NCI-H446 treated with DMSO at 0.1 percent for 48 hours (cell line): ENCODE results near the gene CNRIP1.

Source experiments
- DNase-seq: peaks from one replicate; lab custom pipeline; 2025; lab: John Stamatoyannopoulos, UW

The CNRIP1 gene

DNA sequence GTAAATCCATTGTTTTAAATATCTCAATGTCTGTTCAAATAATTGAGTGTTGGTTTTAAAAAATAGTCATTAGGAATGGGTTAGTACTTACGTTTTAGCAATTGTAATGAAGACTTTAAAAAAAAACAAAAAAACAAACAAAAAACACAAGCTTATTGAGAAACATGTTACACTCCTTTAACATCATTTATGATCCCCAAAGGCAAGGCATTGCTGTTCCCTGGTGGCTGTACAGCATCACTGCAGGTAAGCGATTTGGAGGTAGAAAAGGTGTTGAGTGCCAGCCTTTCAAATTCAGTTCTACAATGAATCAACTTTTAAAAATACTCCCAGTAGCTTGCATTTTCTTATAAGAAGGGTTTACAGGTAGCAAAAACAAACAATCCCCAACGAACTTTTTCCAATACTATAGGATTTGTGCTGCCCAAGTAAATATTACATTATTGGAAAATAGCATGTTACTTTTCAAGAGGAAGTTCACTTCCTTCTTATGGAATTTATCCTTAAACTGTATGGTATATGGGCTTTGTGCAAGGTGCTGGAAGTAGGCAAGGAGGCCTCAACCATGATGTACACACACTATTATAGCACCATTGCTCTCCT is 27.5 kb downstream of the CNRIP1 start:
- no peak for DNase-seq

- no peak for DNase-seq
Observed at GRCh38 chr2:68291314-68291713, 28.4 kb downstream of the CNRIP1 start.

- DNase-seq, result no peak
Observed at GRCh38 chr2:68290901-68291300, 28.8 kb downstream of the CNRIP1 start.

GRCh38 chr2:68287580-68288441 is 31.9 kb downstream of the CNRIP1 start:
- no peak for DNase-seq

- peak; percentile 69 for DNase-seq
Observed at GRCh38 chr2:68284896-68285295, 34.9 kb downstream of the CNRIP1 start.

DNA sequence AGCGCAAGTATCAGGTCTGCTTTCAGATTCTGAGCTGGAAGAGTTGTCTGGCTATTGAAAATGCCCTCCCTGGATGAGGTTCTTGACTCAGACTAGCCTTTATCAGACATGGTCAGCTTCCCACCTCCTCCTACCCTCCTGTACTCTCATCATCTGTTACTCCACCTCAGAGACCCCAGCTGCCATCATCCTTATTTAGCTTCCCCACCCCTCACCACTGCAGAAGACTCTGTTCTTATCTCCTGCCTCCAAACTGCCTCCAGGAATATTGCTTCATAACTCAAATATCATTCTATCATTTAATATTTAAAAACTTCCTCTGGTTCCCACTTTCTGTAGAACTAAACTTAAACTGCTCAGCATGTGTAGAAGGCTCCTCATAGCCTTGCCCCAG is 36.3 kb downstream of the CNRIP1 start:
- DNase-seq, result no peak

DNA sequence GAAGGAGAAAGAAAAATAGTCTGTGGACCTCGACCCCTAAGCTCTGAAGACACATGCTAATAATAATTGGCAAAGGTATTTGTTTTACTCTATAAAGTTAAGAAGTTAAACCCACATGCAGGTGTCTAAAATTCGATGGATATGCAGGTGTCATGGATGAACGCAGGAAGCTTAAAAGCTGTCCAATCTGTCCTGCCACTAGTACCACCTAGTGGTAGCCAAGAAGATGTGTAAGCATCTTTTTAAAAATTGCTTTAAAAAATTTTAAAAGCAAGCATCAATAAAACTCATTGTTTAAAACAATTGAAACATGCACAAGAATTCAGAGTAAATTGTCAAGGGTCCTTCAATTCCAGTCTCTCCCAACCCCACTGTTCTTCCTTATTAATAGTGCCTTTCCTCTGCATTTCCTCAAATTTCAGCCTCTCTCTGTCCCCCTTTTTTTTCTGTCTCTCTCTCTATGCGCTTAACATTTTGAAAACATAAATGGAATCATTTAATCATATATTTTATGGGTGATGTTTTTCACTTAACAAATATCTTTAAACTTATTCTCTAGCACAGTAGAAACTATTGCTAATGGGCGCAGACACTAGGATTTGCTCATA is 36.8 kb downstream of the CNRIP1 start:
- DNase-seq, result no peak

DNA sequence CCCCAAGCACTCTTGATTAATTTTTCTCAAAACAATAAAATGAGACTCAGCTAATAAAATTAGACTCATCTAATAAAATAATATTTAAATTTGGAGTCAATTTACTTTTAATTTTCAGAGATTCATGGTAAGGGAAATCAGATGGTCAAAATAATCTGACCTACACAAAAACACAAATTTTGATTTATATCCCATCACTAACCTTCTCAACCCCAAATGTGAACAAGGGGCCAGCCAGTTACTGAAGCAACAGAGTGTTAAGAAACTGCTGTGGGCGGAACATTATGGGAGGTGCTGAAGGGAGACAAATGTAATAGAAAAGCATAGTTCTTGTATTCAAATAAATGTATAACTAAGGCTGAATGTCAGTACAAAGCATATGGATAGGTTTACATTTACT is 39.0 kb downstream of the CNRIP1 start:
- DNase-seq, result no peak

- no peak for DNase-seq
Observed at GRCh38 chr2:68280348-68280747, 39.4 kb downstream of the CNRIP1 start.

GRCh38 chr2:68279691-68280090 is 40.1 kb downstream of the CNRIP1 start:
- no peak for DNase-seq

DNA sequence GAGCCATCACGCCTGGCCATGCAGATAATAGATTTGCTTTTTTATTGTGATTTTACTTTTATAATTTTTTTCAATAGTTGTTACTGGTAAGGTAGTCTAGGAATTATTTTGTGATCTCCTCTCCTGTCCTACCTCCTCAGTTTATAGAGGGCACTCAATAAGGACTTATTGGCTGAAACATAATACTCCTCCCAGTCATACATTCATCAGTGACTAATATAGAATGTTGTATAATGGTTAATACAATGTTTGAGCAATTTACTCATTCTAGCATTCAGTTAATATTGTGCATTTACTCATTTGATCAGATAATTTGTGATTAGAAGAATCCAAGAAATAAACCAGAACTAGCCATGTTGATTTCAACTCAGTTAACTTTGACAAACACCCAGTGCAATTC is 41.6 kb downstream of the CNRIP1 start:
- DNase-seq, result no peak

- no peak for DNase-seq
Observed at GRCh38 chr2:68274022-68274421, 45.7 kb downstream of the CNRIP1 start.

DNA sequence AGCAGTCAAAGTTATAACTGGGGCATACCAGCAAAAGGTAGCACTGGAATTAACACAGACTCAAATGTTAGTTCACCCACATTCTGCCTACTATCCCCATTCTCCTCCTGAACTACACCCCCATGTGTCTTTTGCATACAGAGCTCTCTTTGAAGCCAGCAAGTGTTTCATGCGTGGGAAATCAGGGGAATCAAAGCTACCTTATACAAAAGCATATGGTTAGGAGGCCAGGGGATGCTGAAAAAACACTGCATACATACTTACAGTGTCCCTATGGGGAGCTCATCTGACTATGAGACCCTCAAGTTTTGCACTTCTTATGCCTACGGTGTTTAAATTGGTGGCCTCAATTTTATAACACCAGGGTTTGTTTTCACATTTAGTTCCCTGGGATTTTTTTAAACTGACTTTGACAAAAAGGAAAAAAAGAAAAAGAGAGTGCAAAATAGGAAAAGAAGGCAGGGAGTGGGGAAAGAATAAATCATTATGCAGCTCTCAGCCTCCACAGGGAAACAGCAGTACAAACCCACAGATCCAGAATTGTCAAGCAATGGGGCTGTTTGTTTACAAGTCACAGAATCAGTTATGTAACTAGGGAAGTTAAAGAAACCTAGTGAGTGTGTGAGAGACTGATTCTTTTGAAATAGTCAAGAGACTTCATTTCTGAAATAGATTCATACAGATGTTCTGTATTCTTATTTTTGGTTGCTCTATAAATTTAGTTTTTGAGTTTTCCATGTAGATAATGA is 47.3 kb downstream of the CNRIP1 start:
- DNase-seq, result no peak

- DNase-seq, result no peak
Observed at GRCh38 chr2:68266655-68267054, 53.1 kb downstream of the CNRIP1 start.

DNA sequence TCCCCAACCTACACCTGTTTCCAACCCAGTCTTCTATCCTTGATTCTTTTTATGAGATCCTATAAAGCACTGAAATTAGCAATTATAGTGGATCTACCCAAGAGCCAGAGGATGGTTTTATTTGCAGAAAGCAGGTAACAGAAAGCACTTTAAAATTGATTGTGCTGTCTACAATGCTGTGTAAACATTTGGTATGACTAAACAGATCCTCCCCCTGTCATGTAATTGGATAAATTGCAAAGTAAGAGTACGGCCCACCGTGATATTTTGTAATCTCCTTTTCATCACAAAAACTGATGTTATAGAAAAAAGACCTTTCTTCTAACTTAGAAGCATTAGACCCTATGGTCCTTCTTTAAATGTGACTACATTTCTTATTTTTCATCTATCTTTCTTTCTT is 56.1 kb downstream of the CNRIP1 start:
- DNase-seq, result no peak

DNA sequence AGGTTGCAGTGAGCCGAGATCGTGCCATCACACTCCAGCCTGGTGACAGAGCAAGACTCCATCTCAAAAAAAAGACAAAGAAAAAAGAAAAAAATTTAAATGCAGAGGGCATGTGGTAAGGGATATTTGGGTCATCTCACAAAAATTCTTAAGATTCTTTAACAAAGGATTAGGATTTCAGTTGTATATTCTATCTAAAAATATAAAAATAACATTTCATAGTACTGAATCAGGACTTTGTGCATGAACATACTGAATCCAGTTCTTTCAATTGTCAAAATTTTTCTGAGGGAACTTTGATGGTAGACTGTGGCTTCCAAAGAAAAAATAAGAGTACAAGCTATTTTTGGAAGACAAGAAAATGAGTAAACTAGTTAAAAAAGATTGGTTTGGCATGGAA is 60.9 kb downstream of the CNRIP1 start:
- no peak for DNase-seq

DNA sequence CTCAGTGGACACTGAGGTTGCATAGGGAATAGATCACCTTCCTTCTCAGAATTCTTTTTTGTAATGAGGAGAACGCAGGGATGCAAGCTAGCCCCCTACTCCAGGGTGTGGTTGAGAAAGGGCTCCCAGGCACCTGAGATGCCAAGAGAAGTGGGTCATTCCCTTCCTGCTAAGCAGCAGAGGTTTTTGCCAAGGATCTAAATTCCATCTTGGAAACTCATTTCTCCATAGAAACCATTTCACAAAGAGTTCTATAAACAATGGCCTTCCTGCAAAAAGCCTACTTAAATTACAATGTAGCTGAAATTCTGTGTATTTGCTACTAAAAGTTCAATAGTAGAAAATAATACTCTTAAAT is 63.7 kb downstream of the CNRIP1 start:
- DNase-seq, result no peak

GRCh38 chr2:68253219-68254068 is 66.3 kb downstream of the CNRIP1 start:
- DNase-seq, result no peak

DNA sequence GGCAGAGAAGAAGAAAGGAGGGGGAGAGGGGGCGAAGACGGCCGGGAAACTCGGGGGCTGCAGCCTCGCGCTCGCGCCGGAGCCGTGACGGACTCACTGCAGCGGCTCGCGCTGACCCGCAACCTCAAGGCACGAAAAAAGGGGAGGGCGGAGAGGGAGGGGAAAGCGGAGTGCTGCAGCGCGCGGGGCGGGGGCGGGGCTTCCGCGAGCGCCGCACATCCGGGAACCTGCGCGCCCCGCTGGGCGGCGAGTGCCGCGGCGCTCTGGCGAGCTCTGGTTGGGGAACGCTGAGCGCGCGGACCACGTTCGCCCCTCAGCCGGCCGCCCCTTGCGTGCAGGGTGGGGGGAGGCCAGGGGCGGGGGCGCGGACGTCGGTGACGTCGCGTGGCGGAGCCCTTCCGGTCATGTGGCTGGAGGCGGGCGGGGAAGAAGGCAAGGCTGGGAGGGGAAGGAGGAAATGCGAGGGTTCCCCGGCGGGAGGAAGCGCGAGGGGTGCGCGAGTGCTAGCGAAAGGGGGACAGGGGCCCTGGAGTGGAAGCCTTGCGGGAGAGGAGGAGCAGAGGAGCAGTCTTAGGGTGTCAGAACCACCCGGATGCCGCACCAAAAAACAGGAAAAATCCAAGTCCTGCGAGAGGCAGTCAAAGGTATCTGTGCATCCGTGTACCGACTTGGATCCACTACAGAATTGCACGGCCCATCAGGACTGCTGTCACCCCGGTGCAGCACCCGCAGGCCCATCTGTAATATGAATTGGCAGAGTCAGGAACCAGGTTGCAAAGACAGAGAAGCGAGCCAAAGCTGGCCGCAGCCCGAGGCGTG is 67.1 kb downstream of the CNRIP1 start, which contains the start of gene PPP3R1:
Gene PPP3R1 (minus strand): TSS at position 133 of the 819 bp plus-strand sequence. CDS start 405 bp downstream, outside the sequence.
- peak; percentile 86 for DNase-seq

- no peak for DNase-seq
Observed at GRCh38 chr2:68251855-68252399, 67.8 kb downstream of the CNRIP1 start.
